HepG2 (cell line): ENCODE measurements around the gene RUNDC1. TPM values are rescaled to one million over a fixed set of nuclear protein-coding genes. Genes with fewer than 3 reads are reported as not detected.

Source experiments
- CBX1 ChIP-seq: IDR thresholded peaks from one replicate; pipeline ENCODE4 v1.6.1; 2016; ENCODE audit warnings: antibody characterized with exemption, low read depth
- CBX5 ChIP-seq: sonication (generic); formaldehyde crosslinking; IDR thresholded peaks from 2 replicates; pipeline ENCODE4 v1.4.0; 2020; ENCODE audit warnings: missing genetic modification reagents, borderline replicate concordance
- DRAP1 ChIP-seq: IDR thresholded peaks from 2 replicates; pipeline ENCODE4 v1.6.1; 2016; ENCODE audit warnings: missing genetic modification reagents, missing compliant biosample characterization
- FOXA1 ChIP-seq, 2 experiments: fragments of 450-650 bp in 1 of 2; sonication (generic) in 1 of 2; formaldehyde crosslinking in 1 of 2; IDR thresholded peaks; 2 replicates each; pipeline versions ENCODE4 v1.4.0 to v1.6.1; 2016 to 2020; ENCODE audit warnings: missing genetic modification reagents in 1 of 2
- HINFP ChIP-seq: sonication (generic); formaldehyde crosslinking; IDR thresholded peaks from 2 replicates; pipeline ENCODE4 v1.4.0; 2020; ENCODE audit warnings: low read depth, mild to moderate bottlenecking, missing genetic modification reagents
- HMGXB3 ChIP-seq: sonication (generic); formaldehyde crosslinking; IDR thresholded peaks from 2 replicates; pipeline ENCODE4 v1.4.0; 2020; ENCODE audit warnings: missing genetic modification reagents, borderline replicate concordance
- NFKB2 ChIP-seq: sonication (generic); formaldehyde crosslinking; IDR thresholded peaks from 2 replicates; pipeline ENCODE4 v1.4.0; 2020; ENCODE audit warnings: missing genetic modification reagents, borderline replicate concordance
- RNF2 ChIP-seq: fragments of 450-650 bp; conservative IDR thresholded peaks from 2 replicates; pipeline ENCODE4 v1.6.1; 2016; ENCODE audit warnings: low read depth
- RXRB ChIP-seq: IDR thresholded peaks from 2 replicates; pipeline ENCODE4 v1.6.1; 2016; ENCODE audit warnings: borderline replicate concordance, missing genetic modification reagents, missing compliant biosample characterization
- ZNF44 ChIP-seq: sonication (generic); formaldehyde crosslinking; IDR thresholded peaks from 2 replicates; pipeline ENCODE4 v1.5.1; 2020; ENCODE audit warnings: mild to moderate bottlenecking, missing genetic modification reagents
- ZNF446 ChIP-seq: sonication (generic); formaldehyde crosslinking; IDR thresholded peaks from 2 replicates; pipeline ENCODE4 v1.5.0; 2020; ENCODE audit warnings: mild to moderate bottlenecking, missing genetic modification reagents
- ZSCAN29 ChIP-seq: sonication (generic); formaldehyde crosslinking; conservative IDR thresholded peaks from 2 replicates; pipeline ENCODE4 v1.4.0; 2020; ENCODE audit warnings: mild to moderate bottlenecking, missing genetic modification reagents
- polyA plus RNA-seq, 8 experiments: library from polyadenylated mRNA; depleted of rRNA in 3 of 8; stranded (reverse) in 7 of 8; unstranded in 1 of 8; fragments of >200 nt; fragmentation: Illumina TruSeq in 4 of 8; extraction: Trizol in 4 of 8; gene quantifications; 2 replicates each; pipeline versions ENCODE4 v1.2.1 to v1.2.3, GENCODE V29; 2011 to 2016; ENCODE audit warnings: low read depth in 4 of 8, missing spikeins in 1 of 8, mixed read lengths in 1 of 8; ENCODE audit not compliant: insufficient read depth in 1 of 8
- total RNA-seq, 5 experiments: library from RNA; depleted of rRNA; stranded (reverse); fragments of >200 nt; fragmentation: Illumina TruSeq; extraction: Trizol; gene quantifications; 2 replicates each; pipeline ENCODE4 v1.2.3, GENCODE V29; 2016; ENCODE audit warnings: low read depth in 1 of 5
- TF ChIP-seq, protein P1 (sequence below): IDR thresholded peaks from 2 replicates; pipeline ENCODE4 v1.6.1; 2016; ENCODE audit warnings: low read depth, missing genetic modification reagents, missing compliant biosample characterization

RUNDC1 gene
- total and polyA plus RNA-seq, 2 of the 13 experiments (the other 11 are each of a cell fraction or from before 2014, with no cell fraction given), result 10.3 to 11.4 TPM

DNA sequence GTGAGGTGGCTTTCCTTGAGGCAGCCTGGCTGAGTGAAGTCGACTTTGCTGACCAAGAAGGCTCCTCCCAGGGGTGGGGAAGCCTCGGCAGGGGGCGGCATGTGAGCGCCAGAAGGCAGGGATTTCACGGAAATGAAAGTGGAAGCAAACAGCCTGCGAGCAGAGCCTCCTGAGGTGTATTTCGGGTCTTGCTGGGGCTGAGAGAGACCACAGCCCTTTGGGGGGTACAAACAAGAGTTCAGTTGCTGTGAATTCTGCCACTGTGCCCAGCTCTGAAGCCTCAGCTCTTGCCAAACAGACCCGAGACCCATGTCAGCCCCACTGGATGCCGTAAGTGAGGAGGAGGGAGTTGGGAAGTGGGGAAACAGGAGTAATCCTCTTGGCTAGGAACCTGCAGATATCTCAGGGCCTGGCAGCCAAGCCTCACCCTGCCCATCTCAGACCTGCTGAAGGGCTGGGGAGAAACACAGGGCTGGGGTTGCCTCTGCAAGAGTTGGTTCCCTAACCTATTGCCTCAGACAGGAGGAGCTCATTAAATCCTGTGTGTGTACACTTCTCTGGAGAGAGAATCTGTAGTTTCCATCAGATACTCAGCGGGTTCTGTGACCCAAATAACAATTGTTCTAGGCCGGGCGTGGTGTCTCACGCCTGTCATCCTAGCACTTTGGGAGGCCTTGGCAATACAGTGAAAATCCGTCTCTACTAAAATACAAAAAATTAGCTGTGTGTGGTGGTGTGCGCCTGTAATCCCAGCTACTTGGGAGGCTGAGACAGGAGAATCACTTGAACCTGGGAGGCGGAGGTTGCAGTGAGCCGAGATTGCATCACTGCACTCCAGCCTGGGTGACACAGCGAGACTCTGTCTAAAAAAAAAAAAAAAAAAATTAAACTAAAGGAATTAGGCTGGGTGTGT lies 26.5 kb downstream of the RUNDC1 start, which contains the start of gene IFI35 (continued):
- TF ChIP-seq DRAP1 (CRISPR knock-in tag), result peak; percentile 20; the same call in 1 of the 2 replicates
- TF ChIP-seq ZNF446 (CRISPR knock-in tag), result no peak
- no peak for TF ChIP-seq ZSCAN29 (CRISPR knock-in tag)
- no peak for TF ChIP-seq CBX1
- TF ChIP-seq FOXA1 (IDR thresholded peaks at IDR 0.05), result no peak
- TF ChIP-seq FOXA1 (CRISPR knock-in tag; IDR thresholded peaks at IDR 0.05), result no peak; the same call in 1 of the 2 replicates
- peak; percentile 68; the same call in 1 of the 2 replicates for TF ChIP-seq CBX5 (CRISPR knock-in tag)
- TF ChIP-seq NFKB2 (CRISPR knock-in tag), result peak; percentile 46; the same call in 1 of the 2 replicates
- no peak for TF ChIP-seq ZNF44
- peak; percentile 48; the same call in 1 of the 2 replicates for TF ChIP-seq RXRB (CRISPR knock-in tag)
- no peak for TF ChIP-seq HINFP (CRISPR knock-in tag)
- TF ChIP-seq HMGXB3 (CRISPR knock-in tag), result peak; percentile 51; the same call in 1 of the 2 replicates
- TF ChIP-seq RNF2, result no peak
- TF ChIP-seq, protein P1, sequence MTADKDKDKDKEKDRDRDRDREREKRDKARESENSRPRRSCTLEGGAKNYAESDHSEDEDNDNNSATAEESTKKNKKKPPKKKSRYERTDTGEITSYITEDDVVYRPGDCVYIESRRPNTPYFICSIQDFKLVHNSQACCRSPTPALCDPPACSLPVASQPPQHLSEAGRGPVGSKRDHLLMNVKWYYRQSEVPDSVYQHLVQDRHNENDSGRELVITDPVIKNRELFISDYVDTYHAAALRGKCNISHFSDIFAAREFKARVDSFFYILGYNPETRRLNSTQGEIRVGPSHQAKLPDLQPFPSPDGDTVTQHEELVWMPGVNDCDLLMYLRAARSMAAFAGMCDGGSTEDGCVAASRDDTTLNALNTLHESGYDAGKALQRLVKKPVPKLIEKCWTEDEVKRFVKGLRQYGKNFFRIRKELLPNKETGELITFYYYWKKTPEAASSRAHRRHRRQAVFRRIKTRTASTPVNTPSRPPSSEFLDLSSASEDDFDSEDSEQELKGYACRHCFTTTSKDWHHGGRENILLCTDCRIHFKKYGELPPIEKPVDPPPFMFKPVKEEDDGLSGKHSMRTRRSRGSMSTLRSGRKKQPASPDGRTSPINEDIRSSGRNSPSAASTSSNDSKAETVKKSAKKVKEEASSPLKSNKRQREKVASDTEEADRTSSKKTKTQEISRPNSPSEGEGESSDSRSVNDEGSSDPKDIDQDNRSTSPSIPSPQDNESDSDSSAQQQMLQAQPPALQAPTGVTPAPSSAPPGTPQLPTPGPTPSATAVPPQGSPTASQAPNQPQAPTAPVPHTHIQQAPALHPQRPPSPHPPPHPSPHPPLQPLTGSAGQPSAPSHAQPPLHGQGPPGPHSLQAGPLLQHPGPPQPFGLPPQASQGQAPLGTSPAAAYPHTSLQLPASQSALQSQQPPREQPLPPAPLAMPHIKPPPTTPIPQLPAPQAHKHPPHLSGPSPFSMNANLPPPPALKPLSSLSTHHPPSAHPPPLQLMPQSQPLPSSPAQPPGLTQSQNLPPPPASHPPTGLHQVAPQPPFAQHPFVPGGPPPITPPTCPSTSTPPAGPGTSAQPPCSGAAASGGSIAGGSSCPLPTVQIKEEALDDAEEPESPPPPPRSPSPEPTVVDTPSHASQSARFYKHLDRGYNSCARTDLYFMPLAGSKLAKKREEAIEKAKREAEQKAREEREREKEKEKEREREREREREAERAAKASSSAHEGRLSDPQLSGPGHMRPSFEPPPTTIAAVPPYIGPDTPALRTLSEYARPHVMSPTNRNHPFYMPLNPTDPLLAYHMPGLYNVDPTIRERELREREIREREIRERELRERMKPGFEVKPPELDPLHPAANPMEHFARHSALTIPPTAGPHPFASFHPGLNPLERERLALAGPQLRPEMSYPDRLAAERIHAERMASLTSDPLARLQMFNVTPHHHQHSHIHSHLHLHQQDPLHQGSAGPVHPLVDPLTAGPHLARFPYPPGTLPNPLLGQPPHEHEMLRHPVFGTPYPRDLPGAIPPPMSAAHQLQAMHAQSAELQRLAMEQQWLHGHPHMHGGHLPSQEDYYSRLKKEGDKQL (CRISPR knock-in tag), result no peak
